Measurements from ENCODE around the gene CCDC187.

GRCh38 chr9:136343884-136344269 lies 40.0 kb upstream of the CCDC187 start:
- TF ChIP-seq CTCF (IDR thresholded peaks at IDR 0.05 in 8 of 11, conservative IDR thresholded peaks at IDR 0.05 in 3 of 11) (no peak), POLR2A (IDR thresholded peaks at IDR 0.05) (no peak), POLR2AphosphoS5 (IDR thresholded peaks at IDR 0.05) (no peak)

All from spleen (tissue), 7 donors.